ENCODE results near the gene GLI2.

GLI2 gene

GRCh38 chr2:120690521-120690920 is 45.1 kb upstream of the GLI2 start:
- Histone ChIP-seq H3K9me3 (ENCODE audit: control insufficient read depth, insufficient read depth, low read depth, low read length) (no peaks in the 10 kb centered on the region), H3K27ac (ENCODE audit: extremely low read depth, low read depth, low read length) (no peak overlapping the region), H3K36me3 (ENCODE audit: control insufficient read depth in 2 of 2, insufficient read depth in 1 of 2, low read length in 2 of 2) (no peaks in the 10 kb centered on the region), H3K4me1 (ENCODE audit: control insufficient read depth, insufficient read depth, low read length) (no peaks in the 10 kb centered on the region), H3K4me3 (ENCODE audit: low read depth, low read length) (no peak overlapping the region)
- POLR2A ChIA-PET: no interaction called here
- CTCF ChIA-PET: interaction anchor here (0.9 to 9.4 kb wide), 4 partner anchors 10 to 387 kb away, joined by 3 to 172 read pairs (median 5); no protein-coding TSS in a partner anchor
- TF ChIP-seq ZFHX2 (tag by site-specific recombination; conservative IDR thresholded peaks at IDR 0.05): no peak
- TF ChIP-seq ZBTB48 (tag by site-specific recombination; IDR thresholded peaks at IDR 0.05): no peak
- TF ChIP-seq ZSCAN5A (tag by site-specific recombination; IDR thresholded peaks at IDR 0.05): no peak
- TF ChIP-seq ZNF362 (tag by site-specific recombination; IDR thresholded peaks at IDR 0.05): no peak
- TF ChIP-seq ZBTB7A (tag by site-specific recombination; IDR thresholded peaks at IDR 0.05; ENCODE audit: low read depth): no peak
- no peak for TF ChIP-seq ZNF175 (tag by site-specific recombination; IDR thresholded peaks at IDR 0.05)
- TF ChIP-seq ZNF132 (tag by site-specific recombination; IDR thresholded peaks at IDR 0.05; ENCODE audit: borderline replicate concordance): no peak
- TF ChIP-seq ZBTB17 (tag by site-specific recombination; IDR thresholded peaks at IDR 0.05): no peak
- no peak for TF ChIP-seq SALL2 (tag by site-specific recombination; IDR thresholded peaks at IDR 0.05; ENCODE audit: borderline replicate concordance)
- no peak for TF ChIP-seq ZEB2 (tag by site-specific recombination; IDR thresholded peaks at IDR 0.05)
- no peak for TF ChIP-seq ZNF184 (tag by site-specific recombination; IDR thresholded peaks at IDR 0.05)
- TF ChIP-seq ZNF654 (tag by site-specific recombination; IDR thresholded peaks at IDR 0.05; ENCODE audit: low read depth): no peak
- TF ChIP-seq ZNF155 (tag by site-specific recombination; IDR thresholded peaks at IDR 0.05): no peak

- Histone ChIP-seq H3K4me3 (ENCODE audit: low read depth, low read length) (no peak overlapping the region), H3K4me1 (ENCODE audit: control insufficient read depth, insufficient read depth, low read length) (no peaks in the 10 kb centered on the region), H3K36me3 (ENCODE audit: control insufficient read depth in 2 of 2, insufficient read depth in 1 of 2, low read length in 2 of 2) (no peaks in the 10 kb centered on the region), H3K27ac (ENCODE audit: extremely low read depth, low read depth, low read length) (no peak overlapping the region), H3K9me3 (ENCODE audit: control insufficient read depth, insufficient read depth, low read depth, low read length) (no peaks in the 10 kb centered on the region)
- CTCF ChIA-PET: interaction anchor here (1.1 to 9.4 kb wide), 2 partner anchors 10 to 387 kb away, joined by 6 to 172 read pairs; no protein-coding TSS in a partner anchor
- POLR2A ChIA-PET: no interaction called here
- TF ChIP-seq ZNF112 (tag by site-specific recombination; IDR thresholded peaks at IDR 0.05) (no peak), SCRT2 (tag by site-specific recombination; IDR thresholded peaks at IDR 0.05) (no peak), ZNF544 (tag by site-specific recombination; IDR thresholded peaks at IDR 0.05) (no peak)
Measured at GRCh38 chr2:120691410-120691809, 44.3 kb upstream of the GLI2 start.

GRCh38 chr2:120692691-120693090 is 43.0 kb upstream of the GLI2 start:
- POLR2A ChIA-PET: no interaction called here
- no peak overlapping the region for H3K27ac ChIP-seq (ENCODE audit: extremely low read depth, low read depth, low read length)
- CTCF ChIA-PET: interaction anchor here (4.2 to 9.4 kb wide), 2 partner anchors 379 to 385 kb away, joined by 67 to 172 read pairs; no protein-coding TSS in a partner anchor
- TF ChIP-seq GLIS2 (tag by site-specific recombination; IDR thresholded peaks at IDR 0.05) (no peak), ZNF157 (tag by site-specific recombination; IDR thresholded peaks at IDR 0.05) (no peak), HIC1 (tag by site-specific recombination; IDR thresholded peaks at IDR 0.05) (no peak), ZNF23 (tag by site-specific recombination; IDR thresholded peaks at IDR 0.05; ENCODE audit: borderline replicate concordance) (no peak), ZNF777 (tag by site-specific recombination; IDR thresholded peaks at IDR 0.05; ENCODE audit: borderline replicate concordance) (no peak), ZNF221 (tag by site-specific recombination; IDR thresholded peaks at IDR 0.05; ENCODE audit: borderline replicate concordance) (no peak), ZNF114 (tag by site-specific recombination; IDR thresholded peaks at IDR 0.05) (no peak), MEIS1 (CRISPR knock-in tag; IDR thresholded peaks at IDR 0.05; ENCODE audit: borderline replicate concordance) (no peak), ZNF830 (tag by site-specific recombination; IDR thresholded peaks at IDR 0.05; ENCODE audit: low read depth) (no peak), ZNF366 (tag by site-specific recombination; conservative IDR thresholded peaks at IDR 0.05) (no peak), ZNF211 (tag by site-specific recombination; IDR thresholded peaks at IDR 0.05; ENCODE audit: low read depth) (no peak), ZFP69B (tag by site-specific recombination; IDR thresholded peaks at IDR 0.05) (no peak), ZNF10 (tag by site-specific recombination; IDR thresholded peaks at IDR 0.05) (no peak), ZNF324 (tag by site-specific recombination; IDR thresholded peaks at IDR 0.05) (no peak)
- no peaks in the 10 kb centered on the region for H3K9me3 ChIP-seq (ENCODE audit: control insufficient read depth, insufficient read depth, low read depth, low read length)
- H3K4me3 ChIP-seq (ENCODE audit: low read depth, low read length): no peak overlapping the region
- H3K36me3 ChIP-seq (ENCODE audit: control insufficient read depth in 2 of 2, insufficient read depth in 1 of 2, low read length in 2 of 2): no peaks in the 10 kb centered on the region
- no peaks in the 10 kb centered on the region for H3K4me1 ChIP-seq (ENCODE audit: control insufficient read depth, insufficient read depth, low read length)
